ENCODE data around the gene MID1IP1. TPM values are rescaled to one million over a fixed set of nuclear protein-coding genes. Genes with fewer than 3 reads are reported as not detected.
A peak's percentile ranks its signal among the peaks of the same experiment; 100 is the strongest.

The MID1IP1 gene
- total and polyA plus RNA-seq, 2 of the 13 experiments (the other 11 are each of a cell fraction or from before 2014, with no cell fraction given) = 35.7 to 36.1 TPM

- no peak for TF ChIP-seq ZFP82 (CRISPR knock-in tag; IDR thresholded peaks at IDR 0.05; ENCODE audit: borderline replicate concordance)
- TF ChIP-seq PCBP2 (optimal IDR thresholded peaks at IDR 0.05; ENCODE audit: low read depth, low read length, poor library complexity, severe bottlenecking) = no peak
- TF ChIP-seq NR2C2 (CRISPR knock-in tag; IDR thresholded peaks at IDR 0.05; ENCODE audit: borderline replicate concordance) = no peak
- no peak for TF ChIP-seq ZNF619 (CRISPR knock-in tag; IDR thresholded peaks at IDR 0.05)
- TF ChIP-seq, protein P1, sequence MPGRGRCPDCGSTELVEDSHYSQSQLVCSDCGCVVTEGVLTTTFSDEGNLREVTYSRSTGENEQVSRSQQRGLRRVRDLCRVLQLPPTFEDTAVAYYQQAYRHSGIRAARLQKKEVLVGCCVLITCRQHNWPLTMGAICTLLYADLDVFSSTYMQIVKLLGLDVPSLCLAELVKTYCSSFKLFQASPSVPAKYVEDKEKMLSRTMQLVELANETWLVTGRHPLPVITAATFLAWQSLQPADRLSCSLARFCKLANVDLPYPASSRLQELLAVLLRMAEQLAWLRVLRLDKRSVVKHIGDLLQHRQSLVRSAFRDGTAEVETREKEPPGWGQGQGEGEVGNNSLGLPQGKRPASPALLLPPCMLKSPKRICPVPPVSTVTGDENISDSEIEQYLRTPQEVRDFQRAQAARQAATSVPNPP (CRISPR knock-in tag; IDR thresholded peaks at IDR 0.05) = no peak
- TF ChIP-seq TAF1 (CRISPR knock-in tag; IDR thresholded peaks at IDR 0.05) = peak; percentile 27; the same call in 1 of the 2 replicates
- TF ChIP-seq AHDC1 (CRISPR knock-in tag; IDR thresholded peaks at IDR 0.05; ENCODE audit: borderline replicate concordance) = no peak
- TF ChIP-seq JDP2 (CRISPR knock-in tag; IDR thresholded peaks at IDR 0.05; ENCODE audit: borderline replicate concordance) = no peak
- TF ChIP-seq YY1 (IDR thresholded peaks at IDR 0.05; ENCODE audit: insufficient read depth, insufficient replicate concordance, low read depth, low read length) = no peak
- TF ChIP-seq, protein P2, sequence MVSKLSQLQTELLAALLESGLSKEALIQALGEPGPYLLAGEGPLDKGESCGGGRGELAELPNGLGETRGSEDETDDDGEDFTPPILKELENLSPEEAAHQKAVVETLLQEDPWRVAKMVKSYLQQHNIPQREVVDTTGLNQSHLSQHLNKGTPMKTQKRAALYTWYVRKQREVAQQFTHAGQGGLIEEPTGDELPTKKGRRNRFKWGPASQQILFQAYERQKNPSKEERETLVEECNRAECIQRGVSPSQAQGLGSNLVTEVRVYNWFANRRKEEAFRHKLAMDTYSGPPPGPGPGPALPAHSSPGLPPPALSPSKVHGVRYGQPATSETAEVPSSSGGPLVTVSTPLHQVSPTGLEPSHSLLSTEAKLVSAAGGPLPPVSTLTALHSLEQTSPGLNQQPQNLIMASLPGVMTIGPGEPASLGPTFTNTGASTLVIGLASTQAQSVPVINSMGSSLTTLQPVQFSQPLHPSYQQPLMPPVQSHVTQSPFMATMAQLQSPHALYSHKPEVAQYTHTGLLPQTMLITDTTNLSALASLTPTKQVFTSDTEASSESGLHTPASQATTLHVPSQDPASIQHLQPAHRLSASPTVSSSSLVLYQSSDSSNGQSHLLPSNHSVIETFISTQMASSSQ (IDR thresholded peaks at IDR 0.05; ENCODE audit: low read depth) = no peak
- TF ChIP-seq, protein P2 (CRISPR knock-in tag; IDR thresholded peaks at IDR 0.05; ENCODE audit: borderline replicate concordance) = 0 out of 2 replicates have a peak, but pooled peaks have one; percentile 3
- TF ChIP-seq ZBTB46 (CRISPR knock-in tag; IDR thresholded peaks at IDR 0.05; ENCODE audit: borderline replicate concordance) = no peak
- no peak for TF ChIP-seq ZNF724P (CRISPR knock-in tag; IDR thresholded peaks at IDR 0.05; ENCODE audit: borderline replicate concordance)
- TF ChIP-seq NFIC (IDR thresholded peaks at IDR 0.05; ENCODE audit: low read length) = no peak
- no peak for TF ChIP-seq ZSCAN29 (CRISPR knock-in tag; conservative IDR thresholded peaks at IDR 0.05)
Measured at GRCh38 chrX:38805432-38806389, 4.5 kb downstream of the MID1IP1 start (continued).
